GM10266 (cell line): Measurements from ENCODE around the gene ACBD6.
A peak's percentile ranks its signal among the peaks of the same experiment; 100 is the strongest.
"Not testable (repeated sequence)": the region's sequence is repeated elsewhere in the genome, so short reads cannot be mapped to it uniquely, and the experiment has no call there.

ENCODE experiments used
- DNase-seq: peaks from one replicate; pipeline ENCODE4 v3.0.0; 2012; ENCODE audit errors: extremely low spot score
- CTCF ChIP-seq: IDR thresholded peaks from 2 replicates; pipeline ENCODE4 v1.5.1; 2012; ENCODE audit warnings: mild to moderate bottlenecking, low read depth; ENCODE audit not compliant: control insufficient read depth, insufficient read depth; ENCODE audit errors: missing control alignments

The ACBD6 gene

GRCh38 chr1:180415985-180416633, 86.3 kb downstream of the ACBD6 start:
- peak; percentile 33 for TF ChIP-seq CTCF
- peak; percentile 6 for DNase-seq

GRCh38 chr1:180415236-180415848, 87.0 kb downstream of the ACBD6 start:
- TF ChIP-seq CTCF = no peak
- DNase-seq = no peak

- no peak for TF ChIP-seq CTCF
- no peak for DNase-seq
Measured at GRCh38 chr1:180412583-180412982, 89.8 kb downstream of the ACBD6 start.

GRCh38 chr1:180408128-180408527, 94.2 kb downstream of the ACBD6 start:
- not testable (repeated sequence) for DNase-seq

- no peak for TF ChIP-seq CTCF
- no peak for DNase-seq
Measured at GRCh38 chr1:180407051-180407450, 95.3 kb downstream of the ACBD6 start.

- DNase-seq = no peak
- no peak for TF ChIP-seq CTCF
Measured at GRCh38 chr1:180402551-180402950, 99.8 kb downstream of the ACBD6 start.

GRCh38 chr1:180402001-180402400, 100.4 kb downstream of the ACBD6 start:
- no peak for TF ChIP-seq CTCF
- DNase-seq = no peak
